ENCODE data around the gene PRDM11.

The PRDM11 gene

DNA sequence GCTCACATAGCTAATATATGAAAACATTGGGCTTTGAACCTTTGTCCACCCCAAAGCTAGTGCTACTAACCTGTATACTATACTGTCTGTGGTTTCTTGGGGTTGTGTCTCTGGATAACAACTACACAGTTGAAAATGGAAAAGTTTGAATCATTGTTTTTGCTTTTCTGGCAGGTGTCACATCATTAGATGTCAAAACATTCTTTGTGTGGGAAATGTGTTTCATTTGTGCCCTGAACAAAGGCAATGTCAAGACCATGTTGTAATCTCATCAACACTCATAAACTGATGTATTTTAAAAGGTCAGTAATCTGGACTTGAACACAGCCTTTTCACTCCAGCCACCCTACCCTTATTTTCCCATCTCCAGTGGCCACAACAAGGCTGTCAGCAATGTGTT is 123.2 kb downstream of the PRDM11 start:
- DNase-seq = no peak

GRCh38 chr11:45270946-45271716 is 124.7 kb downstream of the PRDM11 start:
- DNase-seq = no peak

GRCh38 chr11:45272701-45273100 is 126.3 kb downstream of the PRDM11 start:
- DNase-seq = no peak

DNA sequence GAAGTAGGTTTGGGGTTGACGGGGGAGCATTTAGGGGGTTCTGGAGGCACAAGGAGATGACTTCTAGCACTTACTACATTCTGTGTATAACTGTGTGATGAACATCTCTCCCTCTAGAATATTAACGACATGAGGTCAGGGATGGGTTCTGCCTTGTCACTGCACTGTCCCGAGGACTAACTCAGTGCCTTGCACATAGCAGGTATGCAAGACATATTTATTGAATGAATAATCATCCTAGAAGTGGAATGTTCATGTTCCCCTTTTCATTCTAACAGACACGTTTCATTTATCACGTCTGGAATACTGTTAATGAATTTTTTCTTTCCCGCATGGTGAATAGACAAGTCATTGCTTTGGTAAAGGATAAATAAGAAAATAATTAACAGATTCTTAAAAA is 127.1 kb downstream of the PRDM11 start:
- DNase-seq = no peak

DNA sequence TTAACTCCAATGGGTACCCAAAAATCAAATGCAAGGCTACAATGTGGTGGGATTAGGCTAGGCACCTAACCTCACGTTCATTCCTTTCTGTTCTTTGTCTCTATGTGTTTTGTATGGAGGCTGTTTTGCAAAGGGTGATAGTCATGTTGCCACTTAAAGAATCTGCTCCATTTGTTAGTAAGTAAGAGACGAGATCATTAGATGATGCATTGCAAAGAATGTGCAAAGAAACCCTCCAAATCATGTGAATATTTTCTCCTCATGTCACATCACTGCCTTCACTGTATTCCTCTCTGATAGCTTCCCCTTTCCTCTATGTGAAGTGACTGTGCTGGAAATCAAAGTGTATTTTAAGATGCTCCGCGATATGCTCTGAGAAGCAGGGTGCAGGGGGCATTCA is 127.8 kb downstream of the PRDM11 start:
- DNase-seq = no peak

GRCh38 chr11:45275828-45276227 is 129.4 kb downstream of the PRDM11 start:
- no peak for DNase-seq

DNA sequence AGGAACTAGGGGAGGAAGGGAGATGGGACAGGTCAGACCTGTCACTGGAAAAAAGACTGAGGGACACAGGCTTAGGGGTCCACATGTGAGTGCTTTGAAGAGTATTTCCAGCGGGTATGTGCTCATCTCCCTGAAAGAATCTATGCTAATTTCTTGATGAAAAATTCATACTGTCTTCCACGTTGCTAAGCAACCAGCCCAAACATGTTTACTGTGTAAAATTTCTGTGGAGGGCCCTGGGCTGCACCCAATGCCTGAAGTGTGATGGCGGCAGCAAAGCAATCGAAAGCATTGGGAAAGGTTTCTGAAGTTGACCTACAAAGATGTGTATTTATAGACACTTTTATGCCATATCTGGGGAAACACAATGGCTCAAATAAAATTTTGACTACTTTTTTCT is 132.3 kb downstream of the PRDM11 start:
- DNase-seq = no peak

DNA sequence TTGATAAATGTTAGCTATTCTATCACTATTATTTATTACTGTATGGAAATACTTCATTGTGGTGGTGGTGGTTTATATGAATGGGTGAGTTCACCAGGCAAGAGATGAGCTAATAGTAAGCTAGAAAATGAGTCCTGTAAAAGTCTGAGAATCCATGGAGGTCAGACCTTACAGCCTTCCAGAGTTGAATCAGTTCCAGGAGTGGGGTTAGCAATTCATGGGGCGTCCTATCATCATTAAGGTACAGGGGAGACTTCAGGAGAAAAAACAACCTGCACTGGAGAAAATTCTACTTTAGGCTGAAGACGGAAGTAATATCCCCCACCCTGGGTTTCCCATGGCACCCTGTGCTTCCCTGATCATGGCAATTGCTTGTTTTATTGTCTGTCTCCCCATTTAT is 133.2 kb downstream of the PRDM11 start:
- DNase-seq = no peak

DNA sequence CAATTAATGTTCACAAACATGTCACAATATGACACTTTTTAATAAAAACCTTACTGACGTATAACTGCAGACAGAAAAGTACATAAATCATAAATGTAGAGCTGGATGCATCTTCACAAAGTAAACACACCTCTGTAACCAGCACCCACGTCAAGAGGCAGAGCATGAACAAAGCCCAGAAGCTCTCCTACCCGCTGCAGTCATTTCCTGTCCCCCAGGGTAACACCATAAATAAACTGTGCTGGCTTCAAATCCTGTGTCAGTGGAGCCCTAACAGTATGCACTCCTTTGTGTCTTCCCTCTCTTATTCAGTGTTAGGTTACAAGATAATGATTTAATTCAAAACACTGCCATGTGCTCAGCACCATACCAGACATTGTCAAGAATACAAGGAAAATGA is 134.0 kb downstream of the PRDM11 start:
- DNase-seq = no peak

- DNase-seq = no peak
Measured at GRCh38 chr11:45282081-45282480, 135.6 kb downstream of the PRDM11 start.
